Duodenal mucosa (tissue), 2 donors: ENCODE results near the gene DBNDD2.
A peak's percentile ranks its signal among the peaks of the same experiment; 100 is the strongest.

ENCODE experiments used
- H3K27ac ChIP-seq: one replicate; pipeline ENCODE4 v1.7.0; 2013; ENCODE audit warnings: low read depth, low read length
- H3K27me3 ChIP-seq, 2 donors: one replicate each; pipeline ENCODE4 v1.7.0; 2013; ENCODE audit warnings: low read length in 2 of 2, control low read depth in 1 of 2; ENCODE audit not compliant: insufficient read depth in 2 of 2, control insufficient read depth in 1 of 2
- H3K36me3 ChIP-seq, 2 donors: one replicate each; pipeline ENCODE4 v1.7.0; 2013; ENCODE audit warnings: low read length in 2 of 2, control low read depth in 1 of 2; ENCODE audit not compliant: insufficient read depth in 2 of 2, control insufficient read depth in 1 of 2
- H3K4me1 ChIP-seq, 2 donors: one replicate each; pipeline ENCODE4 v1.7.0; 2013; ENCODE audit warnings: low read length in 2 of 2, control low read depth in 1 of 2; ENCODE audit not compliant: insufficient read depth in 2 of 2, control insufficient read depth in 1 of 2
- H3K4me3 ChIP-seq, 2 donors: one replicate each; pipeline ENCODE4 v1.7.0; 2013; ENCODE audit warnings: low read length in 2 of 2, low read depth in 1 of 2
- H3K9ac ChIP-seq, 2 donors: one replicate each; pipeline ENCODE4 v1.7.0; 2013; ENCODE audit warnings: low read length in 2 of 2, low read depth in 1 of 2
- H3K9me3 ChIP-seq, 2 donors: one replicate each; pipeline ENCODE4 v1.7.0; 2013; ENCODE audit warnings: low read length in 2 of 2, control low read depth in 1 of 2; ENCODE audit not compliant: control insufficient read depth in 1 of 2

Gene DBNDD2

GRCh38 chr20:45404438-45404837 is 3.7 kb upstream of the DBNDD2 start:
- Histone ChIP-seq H3K27me3 (no peaks in the 10 kb centered on the region), H3K36me3 (peaks cover 6 to 7% of the 10 kb centered on the region in 2 donors), H3K4me3 (peak overlapping the region in 1 of 2 donors; percentile 22), H3K27ac (no peak overlapping the region), H3K4me1 (peaks cover 28 to 34% of the 10 kb centered on the region in 2 donors), H3K9me3 (peaks cover 12 to 17% of the 10 kb centered on the region in 2 donors), H3K9ac (no peak overlapping the region)

GRCh38 chr20:45405571-45406259 is 2.4 kb upstream of the DBNDD2 start:
- no peaks in the 10 kb centered on the region for H3K27me3 ChIP-seq
- H3K9me3 ChIP-seq: peaks cover 3 to 9% of the 10 kb centered on the region in 2 donors
- H3K4me3 ChIP-seq: peak overlapping the region; percentile 90 to 91
- H3K4me1 ChIP-seq: peaks cover 41 to 46% of the 10 kb centered on the region in 2 donors
- peak overlapping the region; percentile 81 for H3K27ac ChIP-seq
- peaks cover 2 to 18% of the 10 kb centered on the region in 2 donors for H3K36me3 ChIP-seq
- H3K9ac ChIP-seq: peak overlapping the region; percentile 49 to 91

- no peaks in the 10 kb centered on the region for H3K27me3 ChIP-seq
- peak overlapping the region; percentile 81 for H3K27ac ChIP-seq
- peak overlapping the region; percentile 90 to 91 for H3K9ac ChIP-seq
- peak overlapping the region; percentile 90 to 91 for H3K4me3 ChIP-seq
- H3K36me3 ChIP-seq: peaks cover 0 to 21% of the 10 kb centered on the region in 2 donors
- peaks cover 48 to 53% of the 10 kb centered on the region in 2 donors for H3K4me1 ChIP-seq
- H3K9me3 ChIP-seq: peaks cover 0 to 1% of the 10 kb centered on the region in 2 donors
Observed at GRCh38 chr20:45406260-45407066, 1.6 kb upstream of the DBNDD2 start.

GRCh38 chr20:45407067-45407745 is 883 bp upstream of the DBNDD2 start:
- H3K27ac ChIP-seq: peak overlapping the region; percentile 81
- H3K9ac ChIP-seq: peak overlapping the region; percentile 90 to 91
- peaks cover 55 to 60% of the 10 kb centered on the region in 2 donors for H3K4me1 ChIP-seq
- no peaks in the 10 kb centered on the region for H3K27me3 ChIP-seq
- H3K4me3 ChIP-seq: peak overlapping the region; percentile 90 to 91
- no peaks in the 10 kb centered on the region for H3K9me3 ChIP-seq
- peaks cover 0 to 21% of the 10 kb centered on the region in 2 donors for H3K36me3 ChIP-seq

- Histone ChIP-seq H3K9ac (peak overlapping the region in 1 of 2 donors; percentile 90), H3K27me3 (no peaks in the 10 kb centered on the region), H3K4me3 (peak overlapping the region; percentile 90 to 91), H3K4me1 (peaks cover 59 to 64% of the 10 kb centered on the region in 2 donors), H3K27ac (peak overlapping the region; percentile 3), H3K36me3 (peaks cover 0 to 23% of the 10 kb centered on the region in 2 donors), H3K9me3 (no peaks in the 10 kb centered on the region)
Observed at GRCh38 chr20:45408646-45409213, 641 bp downstream of the DBNDD2 start.

- Histone ChIP-seq H3K36me3 (peaks cover 0 to 23% of the 10 kb centered on the region in 2 donors), H3K9me3 (no peaks in the 10 kb centered on the region), H3K27ac (peak overlapping the region; percentile 39), H3K4me1 (peaks cover 57 to 59% of the 10 kb centered on the region in 2 donors), H3K27me3 (no peaks in the 10 kb centered on the region), H3K9ac (no peak overlapping the region), H3K4me3 (peak overlapping the region; percentile 14 to 30)
Observed at GRCh38 chr20:45409521-45410272, 1.6 kb downstream of the DBNDD2 start.

GRCh38 chr20:45410887-45411286 is 2.8 kb downstream of the DBNDD2 start:
- H3K4me1 ChIP-seq: peaks cover 55 to 63% of the 10 kb centered on the region in 2 donors
- peak overlapping the region in 1 of 2 donors; percentile 56 for H3K9ac ChIP-seq
- H3K27me3 ChIP-seq: no peaks in the 10 kb centered on the region
- H3K9me3 ChIP-seq: no peaks in the 10 kb centered on the region
- peak overlapping the region in 1 of 2 donors; percentile 30 for H3K4me3 ChIP-seq
- peak overlapping the region; percentile 6 for H3K27ac ChIP-seq
- H3K36me3 ChIP-seq: peaks cover 0 to 23% of the 10 kb centered on the region in 2 donors

- H3K27me3 ChIP-seq: no peaks in the 10 kb centered on the region
- peaks cover 65 to 72% of the 10 kb centered on the region in 2 donors for H3K4me1 ChIP-seq
- peaks cover 0 to 23% of the 10 kb centered on the region in 2 donors for H3K36me3 ChIP-seq
- no peak overlapping the region for H3K9ac ChIP-seq
- H3K4me3 ChIP-seq: no peak overlapping the region
- no peaks in the 10 kb centered on the region for H3K9me3 ChIP-seq
- H3K27ac ChIP-seq: no peak overlapping the region
Observed at GRCh38 chr20:45412653-45413052, 4.6 kb downstream of the DBNDD2 start.

GRCh38 chr20:45413479-45413878 is 5.4 kb downstream of the DBNDD2 start:
- Histone ChIP-seq H3K27ac (no peak overlapping the region), H3K27me3 (no peaks in the 10 kb centered on the region), H3K4me1 (peaks cover 65 to 71% of the 10 kb centered on the region in 2 donors), H3K9me3 (no peaks in the 10 kb centered on the region), H3K4me3 (no peak overlapping the region), H3K9ac (no peak overlapping the region), H3K36me3 (peaks cover 4 to 25% of the 10 kb centered on the region in 2 donors)
